Peyer's patch (tissue), 4 donors: ENCODE measurements around the gene ZBTB16. TPM values are rescaled to one million over a fixed set of nuclear protein-coding genes. Genes with fewer than 3 reads are reported as not detected.

Experiments
- DNase-seq, 3 donors: peaks; one replicate each; pipeline ENCODE4 v3.0.0-alpha.2; 2017 to 2019
- H3K27ac ChIP-seq, 4 donors: fragments of 200-600 bp; sonication (generic); one replicate each; pipeline ENCODE4 v1.5.1; 2016 to 2019
- H3K27me3 ChIP-seq, 2 donors: fragments of 200-600 bp; sonication (generic); one replicate each; pipeline ENCODE4 v1.5.1; 2019
- H3K36me3 ChIP-seq, 3 donors: fragments of 200-600 bp; sonication (generic); one replicate each; pipeline ENCODE4 v1.5.1; 2016 to 2019
- H3K4me1 ChIP-seq, 4 donors: fragments of 200-600 bp; sonication (generic); one replicate each; pipeline ENCODE4 v1.5.1; 2016 to 2019
- H3K4me3 ChIP-seq, 4 donors: fragments of 200-600 bp; sonication (generic); 1 replicate in 3 of 4; 2 replicates in 1 of 4; pipeline ENCODE4 v1.5.1; 2016 to 2019; ENCODE audit warnings: mild to moderate bottlenecking in 1 of 4
- H3K9me3 ChIP-seq, 4 donors: fragments of 200-600 bp; sonication (generic); one replicate each; pipeline ENCODE4 v1.5.1; 2016 to 2019; ENCODE audit warnings: mild to moderate bottlenecking in 1 of 4
- POLR2A ChIP-seq, 2 donors: fragments of 450-650 bp; IDR thresholded peaks; one replicate each; pipeline ENCODE4 v1.5.1; 2017; ENCODE audit warnings: antibody characterized with exemption in 2 of 2, mild to moderate bottlenecking in 2 of 2, moderate library complexity in 2 of 2
- total RNA-seq, 4 donors: library from RNA; depleted of rRNA; stranded (reverse); fragments of >200 nt; gene quantifications; one replicate each; pipeline ENCODE4 v1.1.0, GENCODE V29; 2016
- TF ChIP-seq, protein P1 (sequence below), 6 experiments: fragments of 450-650 bp in 4 of 6; fragments of 200-600 bp in 2 of 6; sonication (generic) in 1 of 6; IDR thresholded peaks; one replicate each; pipeline ENCODE4 v1.5.1; 2017 to 2019; ENCODE audit warnings: antibody characterized with exemption in 6 of 6, mild to moderate bottlenecking in 3 of 6, moderate library complexity in 1 of 6

ZBTB16 gene
- total RNA-seq, 4 donors from 2014 or later = 84.8 to 257 (median 155) TPM

DNA sequence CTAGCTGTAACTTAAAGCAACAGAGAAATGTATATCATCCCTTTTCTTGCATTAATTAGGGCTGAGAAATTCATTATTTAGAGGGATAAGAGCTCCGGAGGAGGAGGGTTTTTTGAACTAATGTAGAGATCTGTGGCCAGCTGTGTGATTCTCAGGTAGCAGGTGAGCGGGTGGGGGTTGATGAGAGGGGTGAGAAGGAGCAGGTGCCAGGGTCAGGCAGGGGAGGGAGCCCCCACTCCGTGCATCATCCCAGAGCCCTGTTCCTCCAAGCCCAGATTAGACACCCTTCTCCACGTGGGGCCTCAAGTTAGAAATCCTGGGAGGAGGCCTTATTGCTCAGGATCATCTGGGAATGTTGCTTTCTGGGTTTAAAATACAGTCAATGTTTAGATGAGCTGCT is 24.9 kb downstream of the ZBTB16 start:
- TF ChIP-seq POLR2A (IDR thresholded peaks at IDR 0.05) = no peak
- TF ChIP-seq, protein P1, sequence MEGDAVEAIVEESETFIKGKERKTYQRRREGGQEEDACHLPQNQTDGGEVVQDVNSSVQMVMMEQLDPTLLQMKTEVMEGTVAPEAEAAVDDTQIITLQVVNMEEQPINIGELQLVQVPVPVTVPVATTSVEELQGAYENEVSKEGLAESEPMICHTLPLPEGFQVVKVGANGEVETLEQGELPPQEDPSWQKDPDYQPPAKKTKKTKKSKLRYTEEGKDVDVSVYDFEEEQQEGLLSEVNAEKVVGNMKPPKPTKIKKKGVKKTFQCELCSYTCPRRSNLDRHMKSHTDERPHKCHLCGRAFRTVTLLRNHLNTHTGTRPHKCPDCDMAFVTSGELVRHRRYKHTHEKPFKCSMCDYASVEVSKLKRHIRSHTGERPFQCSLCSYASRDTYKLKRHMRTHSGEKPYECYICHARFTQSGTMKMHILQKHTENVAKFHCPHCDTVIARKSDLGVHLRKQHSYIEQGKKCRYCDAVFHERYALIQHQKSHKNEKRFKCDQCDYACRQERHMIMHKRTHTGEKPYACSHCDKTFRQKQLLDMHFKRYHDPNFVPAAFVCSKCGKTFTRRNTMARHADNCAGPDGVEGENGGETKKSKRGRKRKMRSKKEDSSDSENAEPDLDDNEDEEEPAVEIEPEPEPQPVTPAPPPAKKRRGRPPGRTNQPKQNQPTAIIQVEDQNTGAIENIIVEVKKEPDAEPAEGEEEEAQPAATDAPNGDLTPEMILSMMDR (IDR thresholded peaks at IDR 0.05) = no peak
- DNase-seq = no peak
- Histone ChIP-seq H3K27ac (no peak overlapping the region), H3K4me1 (peaks cover 0 to 59% (median 9%) of the 10 kb centered on the region in 4 donors), H3K36me3 (peaks cover 0 to 39% (median 0%) of the 10 kb centered on the region in 3 donors), H3K9me3 (no peaks in the 10 kb centered on the region), H3K27me3 (no peaks in the 10 kb centered on the region), H3K4me3 (no peak overlapping the region)

DNA sequence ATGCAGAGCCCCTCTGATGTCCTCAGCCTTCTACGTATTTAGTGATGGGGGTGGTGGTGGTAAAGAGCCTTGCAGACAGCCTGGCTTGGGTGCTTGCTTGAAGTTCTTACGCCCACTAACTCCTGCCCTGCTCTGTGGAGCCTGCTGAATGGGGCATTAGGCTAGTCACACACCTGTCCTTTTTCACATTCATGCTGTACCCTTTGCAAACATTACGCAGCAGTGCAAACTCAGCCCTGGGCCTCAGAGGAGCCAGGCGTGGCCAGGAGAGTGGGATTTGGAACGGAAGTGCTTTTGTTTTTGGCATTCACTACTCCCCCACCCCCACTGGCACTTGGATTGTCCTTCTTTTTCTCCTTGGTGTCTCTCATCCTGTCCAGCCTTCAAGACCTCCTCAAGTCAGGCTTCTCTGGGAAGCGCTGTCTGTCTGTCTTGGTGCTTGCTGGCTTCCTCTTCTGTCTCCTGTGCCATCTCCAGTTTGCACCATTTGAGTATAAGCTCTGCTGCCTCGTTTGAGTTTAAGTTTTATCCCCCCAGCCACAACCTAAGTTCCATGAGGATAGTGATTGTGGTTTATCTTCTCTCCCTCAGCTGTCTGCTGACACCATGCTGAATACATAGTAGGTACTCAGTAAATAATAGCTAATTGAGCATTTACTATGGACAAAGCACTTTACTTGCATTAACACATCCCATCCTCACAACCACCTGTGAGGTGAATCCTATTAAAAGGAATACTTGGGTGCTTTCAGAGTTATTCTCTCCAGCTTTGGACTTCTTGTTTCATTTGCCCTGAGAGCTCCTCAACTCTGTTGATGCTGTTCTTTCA is 26.7 kb downstream of the ZBTB16 start:
- Histone ChIP-seq H3K9me3 (no peaks in the 10 kb centered on the region), H3K27ac (no peak overlapping the region), H3K27me3 (no peaks in the 10 kb centered on the region), H3K4me3 (no peak overlapping the region), H3K36me3 (peaks cover 0 to 43% (median 0%) of the 10 kb centered on the region in 3 donors), H3K4me1 (peaks cover 0 to 60% (median 5%) of the 10 kb centered on the region in 4 donors)
- peak in 1 of 3 donors; percentile 41 for DNase-seq
- TF ChIP-seq, protein P1 (IDR thresholded peaks at IDR 0.05) = no peak
- no peak for TF ChIP-seq POLR2A (IDR thresholded peaks at IDR 0.05)

DNA sequence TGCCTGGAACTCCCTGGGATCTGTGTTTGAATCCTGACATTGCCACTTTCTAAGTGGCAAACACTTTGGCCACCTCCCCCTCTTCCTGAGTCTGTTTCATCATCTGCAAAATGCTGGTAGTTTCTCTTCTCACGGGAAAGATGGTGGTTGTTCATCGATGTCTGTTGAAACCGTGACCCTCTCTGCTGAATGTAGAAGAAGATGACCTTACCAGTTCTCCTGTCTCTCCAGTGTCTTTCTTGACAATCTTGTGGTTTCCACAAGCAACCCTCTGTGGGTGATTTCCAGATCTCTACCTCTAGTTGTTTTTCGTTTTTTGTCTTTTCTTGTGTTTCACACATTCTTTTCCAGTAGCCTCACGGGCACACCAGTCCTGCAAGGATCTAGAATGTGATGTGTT is 27.5 kb downstream of the ZBTB16 start:
- no peak for DNase-seq
- no peak overlapping the region for H3K27ac ChIP-seq
- H3K9me3 ChIP-seq = no peaks in the 10 kb centered on the region
- TF ChIP-seq POLR2A (IDR thresholded peaks at IDR 0.05) = no peak
- TF ChIP-seq, protein P1 (IDR thresholded peaks at IDR 0.05) = no peak
- H3K27me3 ChIP-seq = no peaks in the 10 kb centered on the region
- peaks cover 0 to 43% (median 0%) of the 10 kb centered on the region in 3 donors for H3K36me3 ChIP-seq
- H3K4me1 ChIP-seq = peaks cover 0 to 60% (median 5%) of the 10 kb centered on the region in 4 donors
- H3K4me3 ChIP-seq = no peak overlapping the region

DNA sequence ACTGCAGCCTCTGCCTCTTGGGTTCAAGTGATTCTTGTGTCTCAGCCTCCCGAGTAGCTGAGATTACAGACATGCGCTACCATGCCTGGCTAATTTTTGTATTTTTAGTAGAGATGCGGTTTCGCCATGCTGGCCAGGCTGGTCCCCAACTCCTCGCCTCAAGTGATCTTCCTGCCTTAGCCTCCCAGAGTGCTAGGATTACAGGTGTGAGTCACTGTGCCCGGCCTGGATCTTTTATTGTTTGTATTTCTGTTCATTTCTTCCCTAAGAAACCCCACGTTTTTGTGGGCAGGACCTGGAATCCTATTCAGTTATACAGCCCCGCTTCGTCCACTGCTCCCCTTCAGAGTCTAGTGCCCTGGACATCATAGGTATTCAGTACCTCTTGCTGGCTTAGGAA is 28.7 kb downstream of the ZBTB16 start:
- DNase-seq = no peak

DNA sequence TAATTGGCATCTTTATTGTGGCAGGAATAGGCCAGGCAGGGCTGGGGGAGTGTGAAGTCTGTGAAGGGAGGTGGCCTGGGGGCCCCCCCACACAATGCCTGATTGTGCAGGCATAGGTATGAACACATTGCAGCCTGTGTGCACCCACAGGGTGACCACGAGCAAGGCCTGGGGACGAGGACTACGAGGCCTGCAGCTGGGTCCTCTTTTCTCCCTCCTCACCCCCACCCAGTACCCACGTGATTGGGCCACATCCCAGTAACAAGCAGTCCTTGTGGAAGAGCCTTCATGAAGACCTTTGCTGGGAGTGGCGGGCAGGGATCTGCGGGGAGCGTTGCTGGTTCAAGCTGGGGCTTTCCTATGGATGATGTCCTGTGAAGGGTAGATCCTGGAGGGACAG is 29.3 kb downstream of the ZBTB16 start:
- peaks cover 0 to 59% (median 0%) of the 10 kb centered on the region in 4 donors for H3K4me1 ChIP-seq
- DNase-seq = no peak
- H3K4me3 ChIP-seq = no peak overlapping the region
- TF ChIP-seq, protein P1 (IDR thresholded peaks at IDR 0.05) = no peak
- no peak for TF ChIP-seq POLR2A (IDR thresholded peaks at IDR 0.05)
- no peaks in the 10 kb centered on the region for H3K27me3 ChIP-seq
- no peak overlapping the region for H3K27ac ChIP-seq
- no peaks in the 10 kb centered on the region for H3K9me3 ChIP-seq
- peaks cover 0 to 28% (median 0%) of the 10 kb centered on the region in 3 donors for H3K36me3 ChIP-seq

More for the DNA sequence above, 28.7 kb downstream of the ZBTB16 start:
- H3K27ac ChIP-seq = no peak overlapping the region
- H3K9me3 ChIP-seq = no peaks in the 10 kb centered on the region
- H3K36me3 ChIP-seq = peaks cover 0 to 33% (median 0%) of the 10 kb centered on the region in 3 donors
- TF ChIP-seq, protein P1 (IDR thresholded peaks at IDR 0.05) = no peak
- no peak for TF ChIP-seq POLR2A (IDR thresholded peaks at IDR 0.05)
- H3K4me1 ChIP-seq = peaks cover 0 to 57% (median 2%) of the 10 kb centered on the region in 4 donors
- H3K27me3 ChIP-seq = no peaks in the 10 kb centered on the region
- H3K4me3 ChIP-seq = no peak overlapping the region
